ENCODE results near the gene HES1.
A peak's percentile ranks its signal among the peaks of the same experiment; 100 is the strongest.
"Not testable (repeated sequence)": the region's sequence is repeated elsewhere in the genome, so short reads cannot be mapped to it uniquely, and the experiment has no call there.

Gene HES1

GRCh38 chr3:194141415-194142155 lies 5.6 kb downstream of the HES1 start:
- peak; percentile 31 to 68 for DNase-seq (ENCODE audit: low read depth in 2 of 2)

- no peak for DNase-seq (ENCODE audit: low read depth in 2 of 2)
These were observed 6.4 kb downstream of the HES1 start for GRCh38 chr3:194142156-194142910.

- no peak for DNase-seq (ENCODE audit: low read depth in 2 of 2)
These were observed 9.8 kb downstream of the HES1 start for GRCh38 chr3:194145702-194146101.

- DNase-seq (ENCODE audit: low read depth in 2 of 2) = no peak
These were observed 11.7 kb downstream of the HES1 start for GRCh38 chr3:194147679-194148078.

- no peak for DNase-seq (ENCODE audit: low read depth in 2 of 2)
These were observed 12.4 kb downstream of the HES1 start for GRCh38 chr3:194148383-194148782.

GRCh38 chr3:194150252-194150934 lies 14.4 kb downstream of the HES1 start:
- DNase-seq (ENCODE audit: low read depth in 2 of 2) = no peak

GRCh38 chr3:194150935-194151302 lies 15.0 kb downstream of the HES1 start:
- not testable (repeated sequence) for DNase-seq (ENCODE audit: low read depth in 2 of 2)

- no peak for DNase-seq (ENCODE audit: low read depth in 2 of 2)
These were observed 18.4 kb downstream of the HES1 start for GRCh38 chr3:194154346-194154745.

- DNase-seq (ENCODE audit: low read depth in 2 of 2) = no peak
These were observed 20.1 kb downstream of the HES1 start for GRCh38 chr3:194156095-194156494.

- no peak for DNase-seq (ENCODE audit: low read depth in 2 of 2)
These were observed 23.0 kb downstream of the HES1 start for GRCh38 chr3:194158942-194159439.

- DNase-seq (ENCODE audit: low read depth in 2 of 2) = no peak
These were observed 24.2 kb downstream of the HES1 start for GRCh38 chr3:194160158-194160557.

- DNase-seq (ENCODE audit: low read depth in 2 of 2) = no peak
These were observed 25.4 kb downstream of the HES1 start for GRCh38 chr3:194161131-194162045.

- DNase-seq (ENCODE audit: low read depth in 2 of 2) = no peak
These were observed 26.2 kb downstream of the HES1 start for GRCh38 chr3:194162070-194162678.

GRCh38 chr3:194162817-194163584 lies 27.1 kb downstream of the HES1 start:
- no peak for DNase-seq (ENCODE audit: low read depth in 2 of 2)

GRCh38 chr3:194163697-194164096 lies 27.7 kb downstream of the HES1 start:
- DNase-seq (ENCODE audit: low read depth in 2 of 2) = no peak

- DNase-seq (ENCODE audit: low read depth in 2 of 2) = no peak
These were observed 28.9 kb downstream of the HES1 start for GRCh38 chr3:194164861-194165260.

- no peak for DNase-seq (ENCODE audit: low read depth in 2 of 2)
These were observed 29.5 kb downstream of the HES1 start for GRCh38 chr3:194165271-194166018.

- no peak for DNase-seq (ENCODE audit: low read depth in 2 of 2)
These were observed 30.9 kb downstream of the HES1 start for GRCh38 chr3:194166682-194167479.

Data from stimulated activated CD4-positive, alpha-beta T cell treated with anti-CD3 and anti-CD28 coated beads, Interleukin-12 subunit alpha, Interleukin-12 subunit beta, amount 100 ng/mL, for 24 hours (primary cell).